Adipocyte (in vitro differentiated cells): ENCODE results near the gene GNS.
"Not testable (repeated sequence)": the region's sequence is repeated elsewhere in the genome, so short reads cannot be mapped to it uniquely, and the experiment has no call there.

ENCODE experiments used
- DNase-seq: peaks from one replicate; pipeline ENCODE4 v3.0.0-alpha.2; 2015; ENCODE audit warnings: low read depth
- H3K27me3 ChIP-seq: replicated peaks from 2 replicates; pipeline ENCODE4 v1.7.0; 2013; ENCODE audit warnings: mild to moderate bottlenecking, low read length, moderate library complexity; ENCODE audit not compliant: control insufficient read depth, insufficient read depth
- H3K36me3 ChIP-seq: 2 replicates; pipeline ENCODE4 v1.7.0; 2013; ENCODE audit warnings: low read length, mild to moderate bottlenecking, moderate library complexity; ENCODE audit not compliant: control insufficient read depth, insufficient read depth, severe bottlenecking
- H3K4me1 ChIP-seq: 2 replicates; pipeline ENCODE4 v1.7.0; 2013; ENCODE audit warnings: mild to moderate bottlenecking, low read length, moderate library complexity; ENCODE audit not compliant: control insufficient read depth, insufficient read depth
- H3K4me3 ChIP-seq: 2 replicates; pipeline ENCODE4 v1.7.0; 2013; ENCODE audit warnings: mild to moderate bottlenecking, low read length, moderate library complexity
- H3K9ac ChIP-seq: 2 replicates; pipeline ENCODE4 v1.7.0; 2013; ENCODE audit warnings: mild to moderate bottlenecking, low read length, moderate library complexity
- H3K9me3 ChIP-seq: 2 replicates; pipeline ENCODE4 v1.7.0; 2013; ENCODE audit warnings: mild to moderate bottlenecking, low read length, moderate library complexity; ENCODE audit not compliant: control insufficient read depth

GNS gene

DNA sequence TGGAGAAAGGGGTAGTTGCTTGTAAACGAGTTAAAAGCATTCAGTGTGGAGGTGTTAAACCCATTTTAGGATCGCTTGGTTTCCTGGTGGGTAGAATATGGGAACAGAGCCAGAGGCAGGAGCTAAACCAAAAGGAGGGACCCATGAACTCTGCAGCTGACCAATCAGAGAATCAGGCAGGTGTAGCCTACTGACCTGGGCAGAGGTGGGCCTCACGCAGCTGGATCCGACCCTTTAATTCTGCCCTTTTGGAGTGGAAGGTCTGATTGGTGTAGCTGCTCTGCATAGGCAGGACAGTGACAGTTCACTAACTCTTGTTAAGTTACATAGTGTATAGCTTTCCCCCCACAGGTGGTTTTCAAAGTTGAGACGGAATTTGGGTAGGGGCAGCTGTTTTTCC is 63.7 kb downstream of the GNS start:
- no peaks in the 10 kb centered on the region for H3K36me3 ChIP-seq
- no peaks in the 10 kb centered on the region for H3K27me3 ChIP-seq
- no peak for DNase-seq
- no peak overlapping the region for H3K9ac ChIP-seq
- no peak overlapping the region for H3K4me3 ChIP-seq
- peaks cover 18% of the 10 kb centered on the region for H3K4me1 ChIP-seq
- no peaks in the 10 kb centered on the region for H3K9me3 ChIP-seq

- H3K4me3 ChIP-seq: no peak overlapping the region
- H3K9me3 ChIP-seq: no peaks in the 10 kb centered on the region
- peaks cover 18% of the 10 kb centered on the region for H3K4me1 ChIP-seq
- no peaks in the 10 kb centered on the region for H3K36me3 ChIP-seq
- no peak for DNase-seq
- H3K27me3 ChIP-seq: no peaks in the 10 kb centered on the region
- H3K9ac ChIP-seq: no peak overlapping the region
Observed at GRCh38 chr12:64694130-64695040, 64.8 kb downstream of the GNS start.

GRCh38 chr12:64691795-64692583 is 67.2 kb downstream of the GNS start:
- DNase-seq: peak; percentile 72
- Histone ChIP-seq H3K9me3 (no peaks in the 10 kb centered on the region), H3K4me1 (peaks cover 28% of the 10 kb centered on the region), H3K36me3 (no peaks in the 10 kb centered on the region), H3K9ac (peak overlapping the region; percentile 11), H3K27me3 (no peaks in the 10 kb centered on the region), H3K4me3 (peak overlapping the region; percentile 9)

DNA sequence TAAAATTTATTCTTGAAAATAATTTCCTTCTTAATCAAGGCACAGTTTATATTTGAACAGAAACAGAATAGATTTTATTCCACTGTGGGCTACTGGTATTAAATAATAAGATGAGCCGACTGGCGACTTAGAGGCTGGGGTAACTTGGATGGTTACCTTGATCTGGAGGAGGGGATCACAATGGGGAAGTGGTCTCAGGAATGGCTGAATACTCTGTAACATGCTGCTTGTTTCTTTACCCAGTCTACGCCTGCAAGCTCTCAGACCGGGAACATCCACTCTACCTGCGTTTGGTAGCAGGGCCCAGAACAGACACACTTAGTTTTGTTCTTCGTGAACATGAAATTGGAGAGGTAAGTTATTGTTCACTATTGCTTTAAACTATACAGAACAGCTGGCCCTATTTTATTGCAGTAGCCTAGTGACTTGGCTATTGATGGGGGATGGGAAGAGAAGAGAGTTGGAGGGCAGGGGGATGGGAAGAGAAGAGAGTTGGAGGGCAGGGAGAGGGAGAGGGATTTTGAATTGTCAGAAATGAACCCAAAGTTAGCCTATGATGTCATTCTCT is 67.9 kb downstream of the GNS start:
- no peaks in the 10 kb centered on the region for H3K27me3 ChIP-seq
- no peaks in the 10 kb centered on the region for H3K36me3 ChIP-seq
- peak overlapping the region; percentile 11 for H3K9ac ChIP-seq
- peaks cover 27% of the 10 kb centered on the region for H3K4me1 ChIP-seq
- no peak for DNase-seq
- no peaks in the 10 kb centered on the region for H3K9me3 ChIP-seq
- no peak overlapping the region for H3K4me3 ChIP-seq

DNA sequence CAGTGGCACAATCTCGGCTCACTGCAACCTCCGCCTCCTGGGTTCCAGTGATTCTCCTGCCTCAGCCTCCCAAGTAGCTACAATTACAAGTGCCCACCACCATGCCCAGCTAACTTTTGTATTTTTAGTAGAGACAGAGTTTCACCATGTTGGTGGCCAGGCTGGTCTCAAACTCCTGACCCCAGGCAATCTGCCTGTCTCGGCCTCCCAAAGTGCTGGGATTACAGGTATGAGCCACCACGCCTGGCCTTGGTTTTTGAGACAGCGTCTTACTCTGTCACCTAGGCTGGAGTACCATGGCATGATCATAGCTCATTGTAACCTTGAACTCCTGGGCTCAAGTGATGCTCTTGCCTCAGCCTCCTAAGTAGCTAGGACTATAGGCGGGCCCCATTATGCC is 69.0 kb downstream of the GNS start:
- DNase-seq, H3K27me3 ChIP-seq, H3K36me3 ChIP-seq, H3K9me3 ChIP-seq, H3K4me3 ChIP-seq, H3K9ac ChIP-seq: not testable (repeated sequence)
- H3K4me1 ChIP-seq: peaks cover 25% of the 10 kb centered on the region

DNA sequence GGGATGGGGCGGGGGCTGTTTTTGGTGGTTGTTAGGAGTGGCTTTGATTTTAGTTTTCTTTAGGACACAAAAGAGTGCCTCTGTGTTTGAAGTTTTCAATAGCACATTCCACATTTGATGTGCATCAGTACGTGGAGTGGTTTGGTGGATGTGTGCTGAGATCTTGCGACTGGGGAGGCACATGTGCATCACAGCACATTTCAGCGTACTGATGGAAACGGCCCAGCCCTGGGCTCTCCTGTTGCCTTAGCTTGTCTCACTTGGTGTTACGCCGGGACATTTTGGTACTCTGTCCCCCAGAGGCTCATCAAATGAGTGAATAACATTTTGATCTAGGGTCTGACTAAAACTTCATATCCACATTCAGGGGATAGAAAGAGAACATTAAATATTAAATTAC is 70.5 kb downstream of the GNS start:
- H3K27me3 ChIP-seq: no peaks in the 10 kb centered on the region
- H3K9me3 ChIP-seq: no peaks in the 10 kb centered on the region
- H3K9ac ChIP-seq: no peak overlapping the region
- no peak overlapping the region for H3K4me3 ChIP-seq
- peaks cover 25% of the 10 kb centered on the region for H3K4me1 ChIP-seq
- no peak for DNase-seq
- H3K36me3 ChIP-seq: no peaks in the 10 kb centered on the region

- Histone ChIP-seq H3K4me3 (no peak overlapping the region), H3K9ac (no peak overlapping the region), H3K27me3 (no peaks in the 10 kb centered on the region), H3K9me3 (no peaks in the 10 kb centered on the region), H3K36me3 (no peaks in the 10 kb centered on the region), H3K4me1 (peaks cover 25% of the 10 kb centered on the region)
- DNase-seq: no peak
Observed at GRCh38 chr12:64688219-64688618, 71.0 kb downstream of the GNS start.

GRCh38 chr12:64687816-64688215 is 71.4 kb downstream of the GNS start:
- Histone ChIP-seq H3K36me3 (no peaks in the 10 kb centered on the region), H3K4me1 (peaks cover 26% of the 10 kb centered on the region), H3K9me3 (no peaks in the 10 kb centered on the region), H3K9ac (no peak overlapping the region), H3K4me3 (no peak overlapping the region), H3K27me3 (no peaks in the 10 kb centered on the region)
- no peak for DNase-seq

DNA sequence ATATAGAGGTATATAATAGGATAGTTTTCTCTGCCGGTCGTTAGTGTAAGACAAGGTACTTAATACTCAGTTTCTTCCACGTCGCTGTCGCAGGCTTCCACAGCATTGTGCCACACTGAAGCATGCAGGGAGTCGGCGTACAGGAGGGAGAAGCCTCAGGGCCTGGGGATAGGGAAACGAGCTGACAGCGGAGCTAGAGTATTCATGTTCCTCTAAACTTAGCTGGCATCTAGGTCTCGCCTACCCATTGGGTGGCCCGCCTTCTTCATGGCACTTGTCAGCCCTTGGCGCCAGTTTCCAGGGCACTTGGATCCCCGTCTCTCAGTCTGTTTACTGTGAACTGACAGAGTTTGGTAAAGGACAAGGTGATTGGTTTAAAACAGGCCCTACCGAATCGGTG is 73.6 kb downstream of the GNS start:
- Histone ChIP-seq H3K36me3 (no peaks in the 10 kb centered on the region), H3K27me3 (no peaks in the 10 kb centered on the region), H3K9ac (no peak overlapping the region), H3K9me3 (no peaks in the 10 kb centered on the region), H3K4me3 (no peak overlapping the region), H3K4me1 (peaks cover 13% of the 10 kb centered on the region)
- no peak for DNase-seq

DNA sequence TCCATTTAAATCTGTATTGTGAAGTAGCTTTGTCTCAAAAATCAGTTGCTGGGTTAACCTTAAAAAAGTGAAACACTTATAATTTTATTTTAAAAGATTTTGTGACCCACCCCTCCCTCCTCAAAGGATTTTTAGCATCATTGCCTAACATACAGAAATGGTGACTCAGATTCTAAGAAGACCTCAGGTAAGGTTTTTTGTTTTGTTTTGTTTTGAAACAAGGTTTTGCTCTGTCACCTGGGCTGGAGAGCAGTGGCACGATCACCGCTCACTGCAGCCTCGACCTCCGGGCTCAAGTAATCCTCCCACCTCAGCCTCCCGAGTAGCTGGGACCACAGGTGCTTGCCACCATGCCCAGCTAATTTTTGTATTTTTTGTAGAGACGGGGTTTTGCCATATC is 74.2 kb downstream of the GNS start:
- no peak for DNase-seq
- Histone ChIP-seq H3K9me3 (no peaks in the 10 kb centered on the region), H3K9ac (no peak overlapping the region), H3K4me1 (peaks cover 17% of the 10 kb centered on the region), H3K36me3 (no peaks in the 10 kb centered on the region), H3K27me3 (no peaks in the 10 kb centered on the region), H3K4me3 (no peak overlapping the region)

DNA sequence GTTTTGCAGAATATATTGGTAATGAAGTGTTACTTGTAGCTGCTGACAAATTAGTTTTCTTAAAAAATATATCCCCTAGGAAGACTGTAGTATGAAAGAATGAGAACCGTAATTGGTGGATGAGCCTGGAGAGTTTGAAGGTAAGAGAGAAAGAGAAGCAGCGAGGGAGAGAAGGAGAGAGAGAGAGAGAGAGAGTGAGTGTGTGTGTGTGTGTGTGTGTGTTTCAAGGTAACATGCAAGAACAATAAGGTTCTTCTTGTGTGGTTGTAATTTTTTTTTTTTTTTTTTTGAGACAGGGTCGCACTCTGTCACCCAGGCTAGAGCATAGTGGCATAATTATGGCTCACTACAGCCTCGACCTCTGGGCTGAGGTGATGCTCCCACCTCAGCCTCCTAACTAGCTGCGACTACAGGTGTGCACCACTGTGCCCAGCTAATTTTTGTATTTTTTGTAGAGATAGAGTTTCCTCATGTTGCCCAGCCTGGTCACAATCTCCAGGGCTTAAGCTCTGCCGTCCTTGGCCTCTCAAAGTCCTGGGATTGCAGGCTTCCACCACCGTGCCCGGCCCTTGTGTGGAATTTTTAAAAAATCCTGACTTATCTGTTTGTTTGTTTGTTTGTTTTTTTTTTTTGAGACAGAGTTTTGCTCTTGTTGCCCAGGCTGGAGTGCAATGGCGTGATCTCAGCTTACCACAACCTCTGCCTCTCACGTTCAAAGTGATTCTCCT is 75.2 kb downstream of the GNS start:
- Histone ChIP-seq H3K9me3 (no peaks in the 10 kb centered on the region), H3K36me3 (no peaks in the 10 kb centered on the region), H3K4me1 (peaks cover 25% of the 10 kb centered on the region), H3K4me3 (no peak overlapping the region), H3K27me3 (no peaks in the 10 kb centered on the region), H3K9ac (no peak overlapping the region)
- DNase-seq: no peak
